HEK293 (cell line): ENCODE results near the gene TMPRSS6.

ENCODE experiments used
- CTCF ChIA-PET: fragments of 350-600 bp; formaldehyde crosslinking; extraction: SDS; loops from one replicate; lab custom pipeline; 2021; ENCODE audit warnings: antibody characterized with exemption; lab: Yijun Ruan, JAX
- POLR2A ChIA-PET: fragments of 300-600 bp; formaldehyde crosslinking; extraction: SDS; loops from one replicate; lab custom pipeline; 2020; ENCODE audit warnings: antibody characterized with exemption, inconsistent platforms; lab: Yijun Ruan, JAX
- H3K27ac ChIP-seq: fragments of 200-500 bp; sonication (Bioruptor generic); 2 replicates; pipeline ENCODE4 v1.5.1; 2014; ENCODE audit warnings: low read depth, low read length, control low read depth, inconsistent platforms; ENCODE audit errors: extremely low read depth
- H3K36me3 ChIP-seq, 2 experiments: fragments of 200-500 bp in 1 of 2; sonication (Bioruptor generic) in 1 of 2; 1 replicate in 1 of 2; 2 replicates in 1 of 2; pipeline ENCODE4 v1.5.1; 2014 to 2017; ENCODE audit warnings: inconsistent platforms in 2 of 2, low read length in 2 of 2; ENCODE audit not compliant: control insufficient read depth in 2 of 2, insufficient read depth in 1 of 2
- H3K4me1 ChIP-seq: fragments of 200-500 bp; sonication (Bioruptor generic); 2 replicates; pipeline ENCODE4 v1.5.1; 2014; ENCODE audit warnings: mild to moderate bottlenecking, low read length, inconsistent platforms; ENCODE audit not compliant: control insufficient read depth, insufficient read depth
- H3K4me3 ChIP-seq: 2 replicates; pipeline ENCODE4 v1.5.1; 2011; ENCODE audit warnings: low read depth, mild to moderate bottlenecking, control low read depth, low read length, moderate library complexity
- H3K9me3 ChIP-seq: fragments of 200-500 bp; sonication (Bioruptor generic); 2 replicates; pipeline ENCODE4 v1.5.1; 2014; ENCODE audit warnings: low read depth, low read length, inconsistent platforms; ENCODE audit not compliant: control insufficient read depth, insufficient read depth
- IKZF3 ChIP-seq: fragments of 450-650 bp; IDR thresholded peaks from 2 replicates; pipeline ENCODE4 v1.5.0; 2018; ENCODE audit warnings: missing biosample characterization, mild to moderate bottlenecking, missing genetic modification characterization, moderate library complexity
- KLF16 ChIP-seq: fragments of 450-650 bp; formaldehyde crosslinking; IDR thresholded peaks from 2 replicates; pipeline ENCODE4 v1.5.1; 2017; ENCODE audit warnings: missing biosample characterization, missing genetic modification characterization
- KLF8 ChIP-seq: fragments of 450-650 bp; formaldehyde crosslinking; IDR thresholded peaks from 2 replicates; pipeline ENCODE4 v1.5.1; 2016; ENCODE audit warnings: missing biosample characterization, missing genetic modification characterization
- SCRT1 ChIP-seq: fragments of 450-650 bp; formaldehyde crosslinking; IDR thresholded peaks from 2 replicates; pipeline ENCODE4 v1.5.1; 2016; ENCODE audit warnings: missing biosample characterization, missing genetic modification characterization, borderline replicate concordance
- ZNF121 ChIP-seq: fragments of 450-650 bp; formaldehyde crosslinking; IDR thresholded peaks from 2 replicates; pipeline ENCODE4 v1.5.1; 2016; ENCODE audit warnings: missing biosample characterization, missing genetic modification characterization
- ZNF146 ChIP-seq: fragments of 450-650 bp; formaldehyde crosslinking; IDR thresholded peaks from 2 replicates; pipeline ENCODE4 v1.5.1; 2016; ENCODE audit warnings: missing biosample characterization, missing genetic modification characterization
- ZNF174 ChIP-seq: fragments of 450-650 bp; formaldehyde crosslinking; IDR thresholded peaks from 2 replicates; pipeline ENCODE4 v1.5.0; 2017; ENCODE audit warnings: missing biosample characterization, mild to moderate bottlenecking, missing genetic modification characterization
- ZNF274 ChIP-seq, 2 experiments: fragments of 200-500 bp in 1 of 2; fragments of 450-650 bp in 1 of 2; sonication (Bioruptor generic) in 1 of 2; formaldehyde crosslinking in 1 of 2; IDR thresholded peaks; 2 replicates each; pipeline versions ENCODE4 v1.5.1 to v1.6.1; 2014 to 2016; ENCODE audit warnings: borderline replicate concordance in 1 of 2, inconsistent platforms in 1 of 2, low read length in 1 of 2, missing biosample characterization in 1 of 2, missing genetic modification characterization in 1 of 2
- ZNF354C ChIP-seq: fragments of 450-650 bp; formaldehyde crosslinking; IDR thresholded peaks from 2 replicates; pipeline ENCODE4 v1.5.1; 2016; ENCODE audit warnings: missing biosample characterization, missing genetic modification characterization, low read depth, borderline replicate concordance
- ZNF521 ChIP-seq: fragments of 450-650 bp; formaldehyde crosslinking; IDR thresholded peaks from 2 replicates; pipeline ENCODE4 v1.5.1; 2017; ENCODE audit warnings: missing biosample characterization, mild to moderate bottlenecking, missing genetic modification characterization
- TF ChIP-seq, protein P1 (sequence below): fragments of 450-650 bp; formaldehyde crosslinking; IDR thresholded peaks from 2 replicates; pipeline ENCODE4 v1.5.1; 2016; ENCODE audit warnings: missing biosample characterization, missing genetic modification characterization
- TF ChIP-seq, protein P2 (sequence below): fragments of 450-650 bp; formaldehyde crosslinking; IDR thresholded peaks from 2 replicates; pipeline ENCODE4 v1.5.1; 2016; ENCODE audit warnings: missing biosample characterization, missing genetic modification characterization
- TF ChIP-seq, protein P3 (sequence below): fragments of 450-650 bp; formaldehyde crosslinking; IDR thresholded peaks from 2 replicates; pipeline ENCODE4 v1.5.1; 2016; ENCODE audit warnings: missing biosample characterization, missing genetic modification characterization, borderline replicate concordance
- TF ChIP-seq, protein P4 (sequence below): sonication (generic); formaldehyde crosslinking; IDR thresholded peaks from 2 replicates; pipeline ENCODE4 v1.8.1; 2022; ENCODE audit warnings: mild to moderate bottlenecking, moderate library complexity, missing genetic modification reagents

Gene TMPRSS6

DNA sequence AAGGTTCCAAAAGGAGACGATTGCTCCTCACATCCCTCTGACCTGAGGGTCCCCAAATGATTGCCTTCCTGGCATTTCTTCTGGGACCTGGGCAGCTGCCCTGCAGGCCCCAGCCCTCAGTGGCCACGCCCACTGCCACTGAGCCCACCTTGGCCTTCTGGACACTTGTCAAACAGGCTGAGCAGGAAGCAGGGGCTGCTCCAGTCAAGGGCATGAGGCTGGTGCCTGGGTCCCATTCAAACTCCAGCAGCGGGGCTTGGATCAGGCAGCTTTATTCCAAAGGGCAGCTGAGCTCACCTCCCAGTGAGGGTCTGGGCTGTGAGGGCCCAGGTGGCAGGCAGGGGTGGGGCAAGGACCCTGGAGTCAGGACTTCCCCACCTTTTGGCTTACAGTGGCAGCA is 44.3 kb downstream of the TMPRSS6 start:
- H3K4me3 ChIP-seq, result no peak overlapping the region
- TF ChIP-seq ZNF521 (tag by site-specific recombination), result no peak
- no peak for TF ChIP-seq ZNF174 (tag by site-specific recombination)
- no peak for TF ChIP-seq IKZF3 (tag by site-specific recombination)
- TF ChIP-seq ZNF354C (tag by site-specific recombination), result no peak
- no peak for TF ChIP-seq KLF16
- no peak for TF ChIP-seq KLF8 (tag by site-specific recombination)
- TF ChIP-seq ZNF121, result no peak
- TF ChIP-seq, protein P1, sequence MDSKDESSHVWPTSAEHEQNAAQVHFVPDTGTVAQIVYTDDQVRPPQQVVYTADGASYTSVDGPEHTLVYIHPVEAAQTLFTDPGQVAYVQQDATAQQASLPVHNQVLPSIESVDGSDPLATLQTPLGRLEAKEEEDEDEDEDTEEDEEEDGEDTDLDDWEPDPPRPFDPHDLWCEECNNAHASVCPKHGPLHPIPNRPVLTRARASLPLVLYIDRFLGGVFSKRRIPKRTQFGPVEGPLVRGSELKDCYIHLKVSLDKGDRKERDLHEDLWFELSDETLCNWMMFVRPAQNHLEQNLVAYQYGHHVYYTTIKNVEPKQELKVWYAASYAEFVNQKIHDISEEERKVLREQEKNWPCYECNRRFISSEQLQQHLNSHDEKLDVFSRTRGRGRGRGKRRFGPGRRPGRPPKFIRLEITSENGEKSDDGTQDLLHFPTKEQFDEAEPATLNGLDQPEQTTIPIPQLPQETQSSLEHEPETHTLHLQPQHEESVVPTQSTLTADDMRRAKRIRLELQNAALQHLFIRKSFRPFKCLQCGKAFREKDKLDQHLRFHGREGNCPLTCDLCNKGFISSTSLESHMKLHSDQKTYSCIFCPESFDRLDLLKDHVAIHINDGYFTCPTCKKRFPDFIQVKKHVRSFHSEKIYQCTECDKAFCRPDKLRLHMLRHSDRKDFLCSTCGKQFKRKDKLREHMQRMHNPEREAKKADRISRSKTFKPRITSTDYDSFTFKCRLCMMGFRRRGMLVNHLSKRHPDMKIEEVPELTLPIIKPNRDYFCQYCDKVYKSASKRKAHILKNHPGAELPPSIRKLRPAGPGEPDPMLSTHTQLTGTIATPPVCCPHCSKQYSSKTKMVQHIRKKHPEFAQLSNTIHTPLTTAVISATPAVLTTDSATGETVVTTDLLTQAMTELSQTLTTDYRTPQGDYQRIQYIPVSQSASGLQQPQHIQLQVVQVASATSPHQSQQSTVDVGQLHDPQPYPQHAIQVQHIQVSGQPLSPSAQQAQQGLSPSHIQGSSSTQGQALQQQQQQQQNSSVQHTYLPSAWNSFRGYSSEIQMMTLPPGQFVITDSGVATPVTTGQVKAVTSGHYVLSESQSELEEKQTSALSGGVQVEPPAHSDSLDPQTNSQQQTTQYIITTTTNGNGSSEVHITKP (tag by site-specific recombination), result no peak
- no peak for TF ChIP-seq ZNF274 (IDR thresholded peaks at IDR 0.05; ENCODE audit: low read length)
- no peak for TF ChIP-seq ZNF274 (tag by site-specific recombination; IDR thresholded peaks at IDR 0.05; ENCODE audit: borderline replicate concordance)
- TF ChIP-seq, protein P2, sequence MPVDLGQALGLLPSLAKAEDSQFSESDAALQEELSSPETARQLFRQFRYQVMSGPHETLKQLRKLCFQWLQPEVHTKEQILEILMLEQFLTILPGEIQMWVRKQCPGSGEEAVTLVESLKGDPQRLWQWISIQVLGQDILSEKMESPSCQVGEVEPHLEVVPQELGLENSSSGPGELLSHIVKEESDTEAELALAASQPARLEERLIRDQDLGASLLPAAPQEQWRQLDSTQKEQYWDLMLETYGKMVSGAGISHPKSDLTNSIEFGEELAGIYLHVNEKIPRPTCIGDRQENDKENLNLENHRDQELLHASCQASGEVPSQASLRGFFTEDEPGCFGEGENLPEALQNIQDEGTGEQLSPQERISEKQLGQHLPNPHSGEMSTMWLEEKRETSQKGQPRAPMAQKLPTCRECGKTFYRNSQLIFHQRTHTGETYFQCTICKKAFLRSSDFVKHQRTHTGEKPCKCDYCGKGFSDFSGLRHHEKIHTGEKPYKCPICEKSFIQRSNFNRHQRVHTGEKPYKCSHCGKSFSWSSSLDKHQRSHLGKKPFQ (tag by site-specific recombination), result no peak
- TF ChIP-seq SCRT1 (tag by site-specific recombination), result no peak
- no peak for TF ChIP-seq ZNF146 (tag by site-specific recombination)
- TF ChIP-seq, protein P3, sequence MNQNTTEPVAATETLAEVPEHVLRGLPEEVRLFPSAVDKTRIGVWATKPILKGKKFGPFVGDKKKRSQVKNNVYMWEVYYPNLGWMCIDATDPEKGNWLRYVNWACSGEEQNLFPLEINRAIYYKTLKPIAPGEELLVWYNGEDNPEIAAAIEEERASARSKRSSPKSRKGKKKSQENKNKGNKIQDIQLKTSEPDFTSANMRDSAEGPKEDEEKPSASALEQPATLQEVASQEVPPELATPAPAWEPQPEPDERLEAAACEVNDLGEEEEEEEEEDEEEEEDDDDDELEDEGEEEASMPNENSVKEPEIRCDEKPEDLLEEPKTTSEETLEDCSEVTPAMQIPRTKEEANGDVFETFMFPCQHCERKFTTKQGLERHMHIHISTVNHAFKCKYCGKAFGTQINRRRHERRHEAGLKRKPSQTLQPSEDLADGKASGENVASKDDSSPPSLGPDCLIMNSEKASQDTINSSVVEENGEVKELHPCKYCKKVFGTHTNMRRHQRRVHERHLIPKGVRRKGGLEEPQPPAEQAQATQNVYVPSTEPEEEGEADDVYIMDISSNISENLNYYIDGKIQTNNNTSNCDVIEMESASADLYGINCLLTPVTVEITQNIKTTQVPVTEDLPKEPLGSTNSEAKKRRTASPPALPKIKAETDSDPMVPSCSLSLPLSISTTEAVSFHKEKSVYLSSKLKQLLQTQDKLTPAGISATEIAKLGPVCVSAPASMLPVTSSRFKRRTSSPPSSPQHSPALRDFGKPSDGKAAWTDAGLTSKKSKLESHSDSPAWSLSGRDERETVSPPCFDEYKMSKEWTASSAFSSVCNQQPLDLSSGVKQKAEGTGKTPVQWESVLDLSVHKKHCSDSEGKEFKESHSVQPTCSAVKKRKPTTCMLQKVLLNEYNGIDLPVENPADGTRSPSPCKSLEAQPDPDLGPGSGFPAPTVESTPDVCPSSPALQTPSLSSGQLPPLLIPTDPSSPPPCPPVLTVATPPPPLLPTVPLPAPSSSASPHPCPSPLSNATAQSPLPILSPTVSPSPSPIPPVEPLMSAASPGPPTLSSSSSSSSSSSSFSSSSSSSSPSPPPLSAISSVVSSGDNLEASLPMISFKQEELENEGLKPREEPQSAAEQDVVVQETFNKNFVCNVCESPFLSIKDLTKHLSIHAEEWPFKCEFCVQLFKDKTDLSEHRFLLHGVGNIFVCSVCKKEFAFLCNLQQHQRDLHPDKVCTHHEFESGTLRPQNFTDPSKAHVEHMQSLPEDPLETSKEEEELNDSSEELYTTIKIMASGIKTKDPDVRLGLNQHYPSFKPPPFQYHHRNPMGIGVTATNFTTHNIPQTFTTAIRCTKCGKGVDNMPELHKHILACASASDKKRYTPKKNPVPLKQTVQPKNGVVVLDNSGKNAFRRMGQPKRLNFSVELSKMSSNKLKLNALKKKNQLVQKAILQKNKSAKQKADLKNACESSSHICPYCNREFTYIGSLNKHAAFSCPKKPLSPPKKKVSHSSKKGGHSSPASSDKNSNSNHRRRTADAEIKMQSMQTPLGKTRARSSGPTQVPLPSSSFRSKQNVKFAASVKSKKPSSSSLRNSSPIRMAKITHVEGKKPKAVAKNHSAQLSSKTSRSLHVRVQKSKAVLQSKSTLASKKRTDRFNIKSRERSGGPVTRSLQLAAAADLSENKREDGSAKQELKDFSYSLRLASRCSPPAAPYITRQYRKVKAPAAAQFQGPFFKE (tag by site-specific recombination), result no peak
- TF ChIP-seq, protein P4, sequence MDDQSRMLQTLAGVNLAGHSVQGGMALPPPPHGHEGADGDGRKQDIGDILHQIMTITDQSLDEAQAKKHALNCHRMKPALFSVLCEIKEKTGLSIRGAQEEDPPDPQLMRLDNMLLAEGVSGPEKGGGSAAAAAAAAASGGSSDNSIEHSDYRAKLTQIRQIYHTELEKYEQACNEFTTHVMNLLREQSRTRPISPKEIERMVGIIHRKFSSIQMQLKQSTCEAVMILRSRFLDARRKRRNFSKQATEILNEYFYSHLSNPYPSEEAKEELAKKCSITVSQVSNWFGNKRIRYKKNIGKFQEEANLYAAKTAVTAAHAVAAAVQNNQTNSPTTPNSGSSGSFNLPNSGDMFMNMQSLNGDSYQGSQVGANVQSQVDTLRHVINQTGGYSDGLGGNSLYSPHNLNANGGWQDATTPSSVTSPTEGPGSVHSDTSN, result no peak
- TF ChIP-seq, all 188 proteins: peak for 0
- Histone ChIP-seq H3K27ac (no peak overlapping the region), H3K9me3 (no peaks in the 10 kb centered on the region), H3K4me1 (no peaks in the 10 kb centered on the region), H3K36me3 (peaks cover 0 to 15% of the 10 kb centered on the region in 2 experiments; a peak in 2 of 3 replicates)
- CTCF ChIA-PET, result no interaction called here
- POLR2A ChIA-PET, result interaction anchor here (2.1 kb wide), 1 partner anchor 13 kb away, joined by 5 read pairs; the partner anchor contains the start of gene KCTD17
